HEK293 (cell line): ENCODE measurements around the gene SYNE3.
A peak's percentile ranks its signal among the peaks of the same experiment; 100 is the strongest.

Experiments used
- CTCF ChIA-PET: fragments of 350-600 bp; formaldehyde crosslinking; extraction: SDS; loops from one replicate; lab custom pipeline; 2021; ENCODE audit warnings: antibody characterized with exemption; lab: Yijun Ruan, JAX
- POLR2A ChIA-PET: fragments of 300-600 bp; formaldehyde crosslinking; extraction: SDS; loops from one replicate; lab custom pipeline; 2020; ENCODE audit warnings: antibody characterized with exemption, inconsistent platforms; lab: Yijun Ruan, JAX
- H3K27ac ChIP-seq: fragments of 200-500 bp; sonication (Bioruptor generic); 2 replicates; pipeline ENCODE4 v1.5.1; 2014; ENCODE audit warnings: low read depth, low read length, control low read depth, inconsistent platforms; ENCODE audit errors: extremely low read depth
- H3K36me3 ChIP-seq, 2 experiments: fragments of 200-500 bp in 1 of 2; sonication (Bioruptor generic) in 1 of 2; 1 replicate in 1 of 2; 2 replicates in 1 of 2; pipeline ENCODE4 v1.5.1; 2014 to 2017; ENCODE audit warnings: inconsistent platforms in 2 of 2, low read length in 2 of 2; ENCODE audit not compliant: control insufficient read depth in 2 of 2, insufficient read depth in 1 of 2
- H3K4me1 ChIP-seq: fragments of 200-500 bp; sonication (Bioruptor generic); 2 replicates; pipeline ENCODE4 v1.5.1; 2014; ENCODE audit warnings: mild to moderate bottlenecking, low read length, inconsistent platforms; ENCODE audit not compliant: control insufficient read depth, insufficient read depth
- H3K4me3 ChIP-seq: 2 replicates; pipeline ENCODE4 v1.5.1; 2011; ENCODE audit warnings: low read depth, mild to moderate bottlenecking, control low read depth, low read length, moderate library complexity
- H3K9me3 ChIP-seq: fragments of 200-500 bp; sonication (Bioruptor generic); 2 replicates; pipeline ENCODE4 v1.5.1; 2014; ENCODE audit warnings: low read depth, low read length, inconsistent platforms; ENCODE audit not compliant: control insufficient read depth, insufficient read depth
- EGR2 ChIP-seq: fragments of 450-650 bp; formaldehyde crosslinking; IDR thresholded peaks from 2 replicates; pipeline ENCODE4 v1.5.1; 2016; ENCODE audit warnings: low read depth, missing biosample characterization, missing genetic modification characterization
- ZFHX2 ChIP-seq: fragments of 450-650 bp; formaldehyde crosslinking; conservative IDR thresholded peaks from 2 replicates; pipeline ENCODE4 v1.5.1; 2016; ENCODE audit warnings: missing biosample characterization, missing genetic modification characterization
- ZIC2 ChIP-seq: fragments of 450-650 bp; formaldehyde crosslinking; IDR thresholded peaks from 2 replicates; pipeline ENCODE4 v1.5.1; 2016; ENCODE audit warnings: missing biosample characterization, missing genetic modification characterization
- ZNF155 ChIP-seq: fragments of 450-650 bp; formaldehyde crosslinking; IDR thresholded peaks from 2 replicates; pipeline ENCODE4 v1.5.1; 2016; ENCODE audit warnings: missing biosample characterization, missing genetic modification characterization
- ZNF184 ChIP-seq: fragments of 450-650 bp; IDR thresholded peaks from 2 replicates; pipeline ENCODE4 v1.5.1; 2018; ENCODE audit warnings: missing biosample characterization, mild to moderate bottlenecking, missing genetic modification characterization
- ZNF521 ChIP-seq: fragments of 450-650 bp; formaldehyde crosslinking; IDR thresholded peaks from 2 replicates; pipeline ENCODE4 v1.5.1; 2017; ENCODE audit warnings: missing biosample characterization, mild to moderate bottlenecking, missing genetic modification characterization
- ZNF76 ChIP-seq: fragments of 450-650 bp; formaldehyde crosslinking; IDR thresholded peaks from 2 replicates; pipeline ENCODE4; 2016; ENCODE audit warnings: low read depth, missing biosample characterization, missing genetic modification characterization, borderline replicate concordance
- ZNF791 ChIP-seq: fragments of 450-650 bp; formaldehyde crosslinking; IDR thresholded peaks from 2 replicates; pipeline ENCODE4 v1.5.1; 2016; ENCODE audit warnings: missing biosample characterization, missing genetic modification characterization
- TF ChIP-seq, protein P1 (sequence below): fragments of 450-650 bp; formaldehyde crosslinking; IDR thresholded peaks from 2 replicates; pipeline ENCODE4 v1.5.1; 2016; ENCODE audit warnings: missing biosample characterization, missing genetic modification characterization
- TF ChIP-seq, protein P2 (sequence below): fragments of 450-650 bp; formaldehyde crosslinking; IDR thresholded peaks from 2 replicates; pipeline ENCODE4 v1.5.1; 2017; ENCODE audit warnings: missing biosample characterization, mild to moderate bottlenecking, missing genetic modification characterization, moderate library complexity

The SYNE3 gene

DNA sequence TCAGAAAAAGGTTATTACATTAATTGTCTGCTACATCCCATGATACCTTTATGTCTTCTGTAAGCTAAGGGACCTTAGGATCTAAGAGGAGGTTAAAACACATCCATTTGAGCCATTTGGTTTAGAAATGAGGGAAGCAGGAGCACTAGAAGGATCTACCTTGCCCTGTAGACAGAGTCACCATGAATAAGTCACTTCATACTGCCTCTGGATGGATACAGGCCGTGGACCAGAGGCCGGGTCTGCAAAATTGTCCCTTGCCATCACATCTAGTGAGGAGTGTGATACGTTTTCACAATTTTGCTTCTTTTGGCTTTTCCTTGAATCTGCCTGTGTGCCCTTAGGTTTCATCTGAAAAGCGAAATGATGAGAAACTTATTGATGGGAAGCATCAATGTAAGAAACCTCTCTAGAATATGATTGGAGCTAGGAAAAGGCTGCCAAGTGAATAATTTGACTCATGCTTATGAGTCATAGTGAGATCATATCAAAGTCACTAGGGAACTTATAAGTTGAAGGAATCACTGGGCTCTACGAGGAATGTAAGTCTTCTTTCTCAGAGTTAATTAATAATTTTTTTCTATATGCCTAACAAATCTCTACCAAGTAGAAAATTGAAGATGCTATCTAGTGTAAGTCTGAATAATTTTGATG is 29.2 kb upstream of the SYNE3 start (continued):
- TF ChIP-seq ZIC2 (tag by site-specific recombination), result no peak
- TF ChIP-seq, protein P1, sequence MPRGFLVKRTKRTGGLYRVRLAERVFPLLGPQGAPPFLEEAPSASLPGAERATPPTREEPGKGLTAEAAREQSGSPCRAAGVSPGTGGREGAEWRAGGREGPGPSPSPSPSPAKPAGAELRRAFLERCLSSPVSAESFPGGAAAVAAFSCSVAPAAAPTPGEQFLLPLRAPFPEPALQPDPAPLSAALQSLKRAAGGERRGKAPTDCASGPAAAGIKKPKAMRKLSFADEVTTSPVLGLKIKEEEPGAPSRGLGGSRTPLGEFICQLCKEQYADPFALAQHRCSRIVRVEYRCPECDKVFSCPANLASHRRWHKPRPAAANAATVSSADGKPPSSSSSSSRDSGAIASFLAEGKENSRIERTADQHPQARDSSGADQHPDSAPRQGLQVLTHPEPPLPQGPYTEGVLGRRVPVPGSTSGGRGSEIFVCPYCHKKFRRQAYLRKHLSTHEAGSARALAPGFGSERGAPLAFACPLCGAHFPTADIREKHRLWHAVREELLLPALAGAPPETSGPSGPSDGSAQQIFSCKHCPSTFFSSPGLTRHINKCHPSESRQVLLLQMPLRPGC, result 0 out of 2 replicates have a peak, but pooled peaks have one; percentile 45
- no peak for TF ChIP-seq ZNF155 (tag by site-specific recombination)
- TF ChIP-seq ZNF184 (tag by site-specific recombination), result peak; percentile 80; the same call in 1 of the 2 replicates

DNA sequence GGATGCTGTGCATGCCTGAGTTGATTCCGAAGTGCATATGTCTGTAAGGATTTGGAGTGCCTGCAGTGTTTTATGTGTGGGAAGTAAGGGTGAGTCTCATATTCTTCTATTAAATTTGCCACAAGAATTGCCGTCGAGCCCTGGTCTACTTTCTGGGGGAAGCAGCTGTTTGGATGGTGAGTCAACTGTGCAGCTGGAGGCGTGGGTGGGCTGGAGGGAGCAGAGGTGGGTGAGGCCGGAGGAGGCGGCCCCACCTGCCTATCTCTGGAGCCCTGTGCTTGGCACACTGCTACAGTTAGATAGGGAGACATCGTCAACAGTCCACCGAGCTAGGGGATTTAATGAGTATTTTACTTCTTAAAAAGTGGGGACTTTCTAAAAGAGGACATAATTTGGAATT is 28.1 kb upstream of the SYNE3 start:
- Histone ChIP-seq H3K36me3 (peaks cover 0 to 10% of the 10 kb centered on the region in 2 experiments; a peak in 1 of 3 replicates), H3K4me1 (peaks cover 4% of the 10 kb centered on the region; the same call in 1 of the 2 replicates), H3K27ac (no peak overlapping the region), H3K9me3 (no peaks in the 10 kb centered on the region), H3K4me3 (no peak overlapping the region)
- TF ChIP-seq ZFHX2 (peak; percentile 98), EGR2 (tag by site-specific recombination) (peak; percentile 96)
- TF ChIP-seq, protein P2, sequence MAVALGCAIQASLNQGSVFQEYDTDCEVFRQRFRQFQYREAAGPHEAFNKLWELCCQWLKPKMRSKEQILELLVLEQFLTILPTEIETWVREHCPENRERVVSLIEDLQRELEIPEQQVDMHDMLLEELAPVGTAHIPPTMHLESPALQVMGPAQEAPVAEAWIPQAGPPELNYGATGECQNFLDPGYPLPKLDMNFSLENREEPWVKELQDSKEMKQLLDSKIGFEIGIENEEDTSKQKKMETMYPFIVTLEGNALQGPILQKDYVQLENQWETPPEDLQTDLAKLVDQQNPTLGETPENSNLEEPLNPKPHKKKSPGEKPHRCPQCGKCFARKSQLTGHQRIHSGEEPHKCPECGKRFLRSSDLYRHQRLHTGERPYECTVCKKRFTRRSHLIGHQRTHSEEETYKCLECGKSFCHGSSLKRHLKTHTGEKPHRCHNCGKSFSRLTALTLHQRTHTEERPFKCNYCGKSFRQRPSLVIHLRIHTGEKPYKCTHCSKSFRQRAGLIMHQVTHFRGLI (tag by site-specific recombination), result no peak
- ChIA-PET CTCF (interaction anchor here (0.6 to 1.3 kb wide), 6 partner anchors 14 to 893 kb away, joined by 3 to 5 read pairs (median 3); no protein-coding TSS in a partner anchor), POLR2A (interaction anchor here (1.1 kb wide), 1 partner anchor 9 kb away, joined by 6 read pairs; the partner anchor contains the start of gene GLRX5)

GRCh38 chr14:95543021-95543420 is 26.6 kb upstream of the SYNE3 start:
- Histone ChIP-seq H3K27ac (no peak overlapping the region), H3K36me3 (peaks cover 0 to 10% of the 10 kb centered on the region in 2 experiments; a peak in 1 of 3 replicates), H3K4me3 (no peak overlapping the region), H3K4me1 (peaks cover 11% of the 10 kb centered on the region), H3K9me3 (no peaks in the 10 kb centered on the region)
- POLR2A ChIA-PET, result no interaction called here
- CTCF ChIA-PET, result interaction anchor here (0.5 kb wide), 1 partner anchor 182 kb away, joined by 4 read pairs; no protein-coding TSS in a partner anchor
- TF ChIP-seq ZNF76 (tag by site-specific recombination) (no peak), ZNF791 (no peak)

- H3K9me3 ChIP-seq, result no peaks in the 10 kb centered on the region
- CTCF ChIA-PET, result interaction anchor here (0.6 to 1.4 kb wide), 3 partner anchors 70 to 100 kb away, joined by 3 read pairs; no protein-coding TSS in a partner anchor
- no peak overlapping the region for H3K4me3 ChIP-seq
- peaks cover 17% of the 10 kb centered on the region for H3K4me1 ChIP-seq
- POLR2A ChIA-PET, result no interaction called here
- H3K36me3 ChIP-seq, result peaks cover 0 to 10% of the 10 kb centered on the region in 2 experiments; a peak in 1 of 3 replicates
- no peak for TF ChIP-seq ZNF521 (tag by site-specific recombination)
- TF ChIP-seq, all 188 proteins: peak for 0
- no peak overlapping the region for H3K27ac ChIP-seq
These were observed 25.8 kb upstream of the SYNE3 start for GRCh38 chr14:95541932-95542930.
